ENCODE data around the gene TRAFD1.

Gene TRAFD1

GRCh38 chr12:112160611-112161010 is 35.3 kb downstream of the TRAFD1 start:
- DNase-seq (ENCODE audit: low read depth, low spot score): no peak

DNA sequence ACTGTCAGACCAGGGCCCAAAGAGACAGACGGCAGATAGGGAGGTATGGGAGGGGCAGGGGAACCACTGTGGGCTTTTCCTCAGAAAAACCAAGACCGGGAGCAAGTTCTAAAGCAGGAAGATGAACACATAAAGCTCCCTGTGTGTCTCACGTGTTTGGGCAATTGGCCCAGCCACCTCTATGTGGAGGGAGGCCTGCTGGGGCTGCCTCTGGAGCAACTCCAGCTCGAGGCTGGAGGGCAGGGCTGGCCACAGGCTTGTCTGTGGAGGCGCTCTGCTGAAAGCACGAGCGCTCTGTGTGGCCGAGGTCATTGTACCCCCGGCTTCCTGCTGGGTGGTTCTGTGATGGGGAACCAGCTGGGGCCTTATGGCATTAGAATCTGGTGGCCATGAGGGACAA is 36.4 kb downstream of the TRAFD1 start:
- DNase-seq (ENCODE audit: low read depth, low spot score): no peak

- no peak for DNase-seq (ENCODE audit: low read depth, low spot score)
Observed at GRCh38 chr12:112162241-112162790, 37.0 kb downstream of the TRAFD1 start.

GRCh38 chr12:112163056-112163455 is 37.7 kb downstream of the TRAFD1 start:
- DNase-seq (ENCODE audit: low read depth, low spot score): no peak

- DNase-seq (ENCODE audit: low read depth, low spot score): no peak
Observed at GRCh38 chr12:112163471-112163991, 38.2 kb downstream of the TRAFD1 start.

DNA sequence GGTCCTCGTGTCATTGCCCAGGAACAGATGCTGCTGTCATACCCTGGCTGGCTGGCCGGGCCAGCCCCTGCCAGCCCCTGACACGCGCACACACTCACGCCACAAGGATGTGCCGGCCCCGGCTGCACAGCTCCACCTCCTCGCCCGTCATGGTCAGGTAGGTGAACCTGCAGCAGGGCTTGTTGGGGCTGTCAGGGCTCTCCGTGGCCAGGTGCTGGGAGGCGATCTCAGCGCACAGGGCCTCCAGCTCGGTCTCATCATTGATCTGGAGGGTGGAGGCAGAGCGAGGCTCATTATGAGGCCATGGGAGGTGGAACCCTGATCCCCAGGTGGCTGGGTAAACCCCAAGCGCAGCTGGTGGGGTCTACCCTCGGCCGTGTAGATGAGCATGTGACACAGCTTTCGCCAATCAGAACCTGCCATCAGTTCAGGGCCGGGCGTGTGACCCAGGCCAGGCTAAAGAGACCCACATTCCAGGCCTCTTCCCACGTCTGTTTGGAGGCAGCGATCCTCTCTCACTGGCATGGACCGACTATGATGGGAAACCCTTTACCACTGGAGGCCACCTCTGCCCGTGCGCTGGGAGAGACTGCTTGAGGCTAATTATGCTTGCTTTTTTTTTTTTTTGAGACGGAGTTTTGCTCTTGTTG is 38.8 kb downstream of the TRAFD1 start:
- DNase-seq (ENCODE audit: low read depth, low spot score): no peak

DNA sequence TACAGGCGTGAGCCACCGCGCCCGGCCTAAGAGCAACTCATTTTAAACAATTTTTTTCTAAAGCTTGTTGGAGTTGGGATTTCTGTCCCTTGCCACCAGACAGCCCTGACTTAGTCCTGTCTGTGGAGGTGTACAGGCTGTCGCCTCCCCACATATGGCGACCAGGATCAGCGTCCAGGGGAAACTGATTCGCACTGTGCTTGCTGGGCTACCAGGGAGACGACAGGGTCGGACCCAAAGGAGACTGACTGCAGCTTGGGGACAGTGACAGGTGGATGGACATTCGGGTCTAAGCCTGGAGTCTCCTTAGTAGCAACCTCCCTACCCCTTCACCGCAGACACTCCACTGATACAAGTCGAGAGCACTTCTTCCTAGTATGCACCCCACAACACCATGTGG is 40.3 kb downstream of the TRAFD1 start:
- no peak for DNase-seq (ENCODE audit: low read depth, low spot score)

DNA sequence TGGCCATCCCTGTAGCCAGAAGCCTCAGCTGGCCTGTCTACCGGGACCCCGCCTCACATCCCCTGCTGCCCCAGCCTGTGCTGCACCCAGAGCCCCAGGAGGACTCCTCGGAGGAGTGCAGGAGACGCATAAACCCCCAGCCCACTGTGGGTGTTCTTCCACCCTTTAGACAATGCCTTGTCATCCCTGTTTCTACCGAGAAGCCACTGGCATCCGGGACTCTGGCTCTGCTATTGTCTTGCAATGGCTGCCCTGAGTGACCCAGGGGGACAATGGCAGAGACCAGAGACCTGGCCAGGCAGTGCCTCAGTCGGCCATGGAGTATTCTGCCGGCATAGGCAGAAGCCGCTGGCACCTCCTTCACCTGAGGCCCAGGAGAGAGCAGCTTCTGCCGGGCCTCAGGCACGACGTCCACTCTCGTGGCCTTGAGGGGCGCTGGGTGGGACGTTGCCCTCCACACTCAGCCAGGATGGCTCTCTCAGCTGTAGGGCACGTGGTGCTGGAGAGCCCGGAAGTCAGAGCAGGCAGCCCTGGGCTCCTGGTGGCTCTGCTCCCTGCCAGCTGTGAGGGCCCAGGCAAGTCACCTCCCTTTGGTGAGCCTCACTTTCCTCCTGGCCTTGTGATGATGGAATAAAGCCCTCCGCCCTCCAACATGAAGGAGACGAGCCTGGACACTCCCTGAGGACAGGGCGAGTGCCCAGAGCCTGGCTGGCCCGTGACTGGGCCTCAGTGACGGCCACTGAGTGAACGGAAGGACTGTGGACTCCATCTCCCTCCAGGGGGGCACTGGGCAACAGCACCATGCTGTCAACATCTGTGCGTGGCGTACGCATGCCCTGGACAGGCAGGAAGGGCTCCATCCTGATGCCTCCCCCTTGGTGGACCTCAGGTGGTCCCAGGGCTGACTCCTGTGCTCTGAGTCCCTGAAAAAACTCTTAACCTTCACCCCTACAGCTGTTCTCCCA is 41.0 kb downstream of the TRAFD1 start:
- no peak for DNase-seq (ENCODE audit: low read depth, low spot score)

DNA sequence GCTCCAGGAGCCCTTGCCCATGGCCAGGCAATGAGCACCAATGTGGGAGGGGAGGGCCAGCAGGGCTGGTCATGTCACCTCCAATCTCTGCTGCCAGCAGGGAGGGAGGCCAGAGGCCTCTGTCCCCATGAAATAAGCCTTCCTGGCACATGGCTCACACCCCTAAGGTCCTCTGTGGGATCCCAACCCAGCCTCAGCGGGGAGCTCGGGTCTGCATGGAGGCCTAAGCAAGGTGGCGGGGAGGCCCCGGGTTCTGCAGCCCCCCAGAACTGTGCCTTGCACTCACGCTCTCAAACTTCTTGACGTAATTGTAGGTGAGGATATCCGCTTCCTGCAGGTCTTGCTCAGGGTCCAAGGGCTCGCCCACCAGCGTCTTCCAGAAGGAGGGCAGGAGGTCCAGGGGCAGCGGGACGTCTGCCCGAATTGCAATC is 41.7 kb downstream of the TRAFD1 start:
- DNase-seq (ENCODE audit: low read depth, low spot score): no peak

GRCh38 chr12:112167718-112168525 is 42.6 kb downstream of the TRAFD1 start:
- DNase-seq (ENCODE audit: low read depth, low spot score): no peak

DNA sequence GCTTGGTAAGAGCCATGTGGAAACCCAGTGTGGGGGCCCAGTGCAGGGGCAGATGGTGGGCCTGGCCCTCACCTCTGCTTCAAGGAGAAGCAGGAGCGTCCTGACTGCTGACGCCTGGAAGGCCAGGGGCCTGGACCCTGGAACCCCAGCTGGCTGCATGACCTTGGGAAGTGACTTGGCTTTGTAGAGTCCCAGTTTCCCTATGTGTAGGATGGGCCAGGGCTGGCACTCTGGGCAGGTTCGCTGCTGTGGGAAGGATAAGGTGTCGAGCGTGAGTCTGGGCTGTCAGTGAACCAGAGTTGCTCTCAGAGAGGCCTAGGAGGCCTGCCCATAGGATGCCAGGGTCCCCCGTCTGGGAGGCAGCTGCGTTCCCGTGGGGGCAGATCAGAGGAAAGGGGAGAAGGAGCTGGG is 43.2 kb downstream of the TRAFD1 start:
- no peak for DNase-seq (ENCODE audit: low read depth, low spot score)

DNA sequence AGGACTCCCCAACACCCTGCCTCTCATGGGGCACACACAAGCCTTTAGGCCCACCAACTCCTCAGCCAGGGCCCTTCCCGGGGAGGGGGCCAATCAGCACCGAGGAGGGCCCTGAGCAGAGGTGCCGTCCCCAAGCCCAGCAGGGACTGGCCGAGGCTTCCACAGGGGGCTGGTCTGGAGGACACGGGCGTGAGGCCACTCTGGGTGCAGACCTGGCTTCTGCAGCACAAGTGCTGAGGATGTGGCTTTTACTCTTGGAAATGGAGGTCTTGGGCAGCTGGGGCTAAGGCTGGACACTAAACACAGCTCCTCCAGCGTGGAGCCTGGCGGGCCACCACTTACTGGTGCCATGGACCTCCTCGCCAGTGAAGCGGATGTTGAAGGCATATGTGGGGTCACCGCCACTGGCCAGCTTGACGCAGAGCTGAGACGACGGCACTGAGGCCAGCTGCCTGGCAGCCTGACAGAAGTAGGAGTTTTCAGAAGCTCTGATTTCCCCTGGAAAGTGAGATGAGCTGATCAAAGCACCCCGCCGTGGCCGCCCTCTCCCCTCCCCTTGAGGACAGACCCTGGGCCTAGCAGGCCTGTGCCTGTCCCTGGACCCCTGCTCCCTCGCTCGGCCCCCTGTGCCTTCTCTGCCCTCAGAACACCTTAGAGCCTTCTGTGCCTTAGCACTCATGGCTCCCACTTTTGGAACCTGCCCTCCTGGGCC is 44.0 kb downstream of the TRAFD1 start:
- DNase-seq (ENCODE audit: low read depth, low spot score): no peak

GRCh38 chr12:112169966-112170365 is 44.6 kb downstream of the TRAFD1 start:
- no peak for DNase-seq (ENCODE audit: low read depth, low spot score)

DNA sequence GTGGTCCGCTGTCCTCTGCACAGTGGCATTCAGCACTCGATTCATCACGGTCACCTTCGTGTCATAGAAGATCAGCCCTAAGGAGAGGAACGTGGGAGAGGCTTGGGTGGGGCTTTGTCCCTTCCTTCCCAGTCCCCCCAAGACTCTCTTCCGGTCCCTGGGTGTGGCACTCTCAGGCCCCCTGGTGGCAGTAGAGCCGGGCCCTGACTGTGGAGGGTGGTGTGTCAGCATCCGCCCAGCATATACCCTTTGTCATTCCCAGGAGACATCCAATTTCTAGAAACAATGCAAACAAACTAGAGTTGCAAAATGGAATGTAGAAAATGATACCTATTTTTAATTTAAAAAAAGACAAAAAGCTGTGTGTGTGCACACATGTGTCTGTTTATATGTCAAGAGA is 45.0 kb downstream of the TRAFD1 start:
- no peak for DNase-seq (ENCODE audit: low read depth, low spot score)

DNA sequence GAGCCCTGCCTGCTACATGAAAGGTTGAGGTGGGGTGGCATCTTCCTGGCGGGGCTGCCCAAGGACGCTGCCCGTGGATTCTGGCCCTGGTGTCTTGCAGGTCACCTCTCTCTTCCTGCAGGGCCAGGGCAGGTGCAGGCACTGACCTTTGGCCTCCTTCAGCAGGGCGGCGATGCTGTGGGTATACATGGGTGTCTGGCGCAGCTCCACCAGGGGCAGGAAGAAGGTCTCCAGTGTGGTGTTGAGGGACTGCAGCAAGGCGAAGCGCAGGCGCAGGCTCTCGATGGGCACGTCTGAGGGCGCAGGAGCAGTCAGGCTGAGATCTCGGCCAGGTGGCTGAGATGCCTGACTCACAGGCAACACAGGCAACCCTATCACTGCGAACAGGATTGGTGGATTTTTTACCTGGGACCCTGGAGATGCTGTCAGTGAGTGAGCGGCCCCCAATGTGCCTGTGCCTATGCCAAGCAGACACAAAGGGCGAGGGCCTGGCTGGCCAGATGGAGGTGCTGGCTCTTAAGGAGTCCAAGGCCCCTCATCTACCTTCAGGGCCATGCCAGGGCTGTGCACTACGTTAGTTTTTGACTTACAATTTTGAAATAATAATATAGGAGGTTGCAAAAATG is 45.7 kb downstream of the TRAFD1 start:
- DNase-seq (ENCODE audit: low read depth, low spot score): no peak

DNA sequence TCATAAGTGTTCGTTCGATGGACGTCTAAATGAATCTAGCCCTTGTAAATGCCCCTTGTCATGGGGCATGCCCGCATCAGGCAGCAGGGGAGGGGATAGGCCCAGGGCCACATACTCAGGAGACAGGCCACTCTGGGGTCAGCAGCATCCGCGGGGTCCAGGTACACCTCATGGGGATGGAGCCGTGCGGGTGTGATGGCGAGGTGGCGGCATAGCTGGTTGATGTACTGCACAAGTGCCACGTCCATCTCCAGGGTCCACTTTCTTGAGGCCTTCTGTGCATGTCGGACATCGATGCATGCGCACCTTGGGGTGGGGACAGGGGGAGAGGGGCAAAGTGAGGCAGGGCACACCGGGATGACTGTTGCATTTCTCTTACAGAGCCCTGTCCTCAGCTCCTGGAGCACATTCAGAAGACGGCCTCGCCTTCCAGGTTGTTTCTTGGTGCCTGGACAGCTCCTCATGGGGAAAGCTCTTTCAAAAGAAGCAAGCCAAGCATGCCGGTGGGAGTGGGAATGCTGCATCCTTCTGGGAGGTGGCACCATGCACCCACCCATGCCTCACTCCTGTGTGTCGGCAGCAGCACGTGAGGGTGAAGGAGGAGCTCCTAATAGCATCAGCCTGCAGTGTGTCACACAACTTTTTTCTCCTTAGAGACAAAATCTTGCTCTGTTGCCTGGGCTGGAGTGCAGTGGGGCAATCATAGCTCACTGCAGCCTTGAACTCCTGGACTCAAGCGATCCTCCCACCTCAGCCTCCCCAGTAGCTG is 47.4 kb downstream of the TRAFD1 start:
- no peak for DNase-seq (ENCODE audit: low read depth, low spot score)

GRCh38 chr12:112175361-112176155 is 50.2 kb downstream of the TRAFD1 start:
- DNase-seq (ENCODE audit: low read depth, low spot score): no peak

DNA sequence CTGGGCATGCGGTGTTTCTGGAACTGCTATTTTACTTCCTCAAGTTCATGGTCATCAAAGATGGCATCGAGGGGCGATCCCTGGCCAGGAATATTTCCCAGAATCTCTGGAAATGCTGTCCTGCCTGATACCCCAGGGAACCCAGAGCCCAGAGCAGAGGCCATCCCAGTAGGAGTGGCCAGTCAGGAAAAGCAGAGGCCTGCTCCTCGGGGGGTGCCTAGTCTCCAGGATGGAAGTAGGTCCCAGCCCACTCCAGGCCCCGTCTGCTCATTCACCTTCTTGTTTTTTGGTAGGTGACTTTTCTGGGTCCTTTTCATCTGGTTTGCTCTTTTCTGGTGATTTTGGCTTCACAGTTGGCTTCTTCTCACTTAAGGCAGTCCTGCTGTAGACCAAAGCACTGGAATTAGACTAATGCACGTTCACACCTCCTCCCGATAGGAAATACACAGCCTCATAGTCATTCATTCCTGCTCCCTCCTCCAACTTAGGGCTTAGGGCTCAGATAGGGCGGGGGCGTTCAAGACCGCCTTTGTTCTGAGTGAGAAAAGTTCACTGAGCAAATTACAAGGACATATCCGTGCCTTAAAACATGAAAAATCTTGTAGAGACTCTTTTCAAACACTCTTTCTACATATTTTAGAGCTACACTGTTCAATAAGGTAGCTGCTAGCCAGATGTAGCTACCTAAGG is 51.1 kb downstream of the TRAFD1 start:
- no peak for DNase-seq (ENCODE audit: low read depth, low spot score)

All from activated CD4-positive, CD25-positive, alpha-beta regulatory T cell treated with anti-CD3 and anti-CD28 coated beads, Interleukin-2, amount 50 U/mL, for 16 hours (primary cell).